Ishikawa (cell line): Measurements from ENCODE around the gene IQCF5.

Source experiments
- CEBPB ChIP-seq: IDR thresholded peaks from 2 replicates; pipeline ENCODE4 v1.6.1; 2012
- CREB1 ChIP-seq: IDR thresholded peaks from 2 replicates; pipeline ENCODE4 v1.6.1; 2012; ENCODE audit warnings: low read depth
- EGR1 ChIP-seq: IDR thresholded peaks from 2 replicates; pipeline ENCODE4 v1.6.1; 2012
- EP300 ChIP-seq: IDR thresholded peaks from 2 replicates; pipeline ENCODE4 v1.6.1; 2012; ENCODE audit warnings: borderline replicate concordance
- FOXM1 ChIP-seq: IDR thresholded peaks from 2 replicates; pipeline ENCODE4 v1.6.1; 2012; ENCODE audit warnings: low read depth, borderline replicate concordance
- NFIC ChIP-seq: IDR thresholded peaks from 2 replicates; pipeline ENCODE4 v1.6.1; 2012
- RAD21 ChIP-seq: IDR thresholded peaks from 2 replicates; pipeline ENCODE4 v1.6.1; 2012; ENCODE audit warnings: low read depth
- TAF1 ChIP-seq: IDR thresholded peaks from 2 replicates; pipeline ENCODE4 v1.6.1; 2012; ENCODE audit warnings: low read depth, mild to moderate bottlenecking
- TCF12 ChIP-seq: IDR thresholded peaks from 2 replicates; pipeline ENCODE4 v1.6.1; 2012; ENCODE audit warnings: low read depth
- TEAD4 ChIP-seq: IDR thresholded peaks from 2 replicates; pipeline ENCODE4 v1.6.1; 2012
- YY1 ChIP-seq: IDR thresholded peaks from 2 replicates; pipeline ENCODE4 v1.6.1; 2012; ENCODE audit warnings: low read depth
- ZBTB7A ChIP-seq: IDR thresholded peaks from 2 replicates; pipeline ENCODE4 v1.6.1; 2012; ENCODE audit warnings: low read depth
- TF ChIP-seq, protein P1 (sequence below): IDR thresholded peaks from 2 replicates; pipeline ENCODE4 v1.6.1; 2012; ENCODE audit warnings: low read depth, mild to moderate bottlenecking
- TF ChIP-seq, protein P2 (sequence below): IDR thresholded peaks from 2 replicates; pipeline ENCODE4 v1.6.1; 2012

DNA sequence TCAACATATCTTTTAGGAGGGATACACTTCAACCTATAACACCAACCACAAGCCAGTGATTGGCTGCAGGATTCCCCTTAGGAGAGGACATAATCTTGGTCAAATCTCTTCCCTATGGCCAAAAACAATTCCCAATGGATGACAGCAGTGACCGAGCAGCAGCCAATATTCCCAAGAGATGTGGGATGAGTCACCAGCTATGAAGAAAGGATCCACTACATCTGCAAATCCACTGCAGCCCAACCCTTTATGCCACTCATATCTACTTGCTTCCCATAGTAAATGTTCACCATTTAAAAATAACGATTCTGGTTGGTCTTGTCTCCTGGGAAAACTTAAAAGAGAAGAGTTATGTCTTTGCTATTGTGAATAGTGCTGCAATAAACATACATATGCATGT lies 4.5 kb upstream of the IQCF5 start:
- TF ChIP-seq TCF12, result no peak
- TF ChIP-seq RAD21, result no peak
- no peak for TF ChIP-seq YY1
- TF ChIP-seq NFIC, result no peak
- TF ChIP-seq, protein P1, sequence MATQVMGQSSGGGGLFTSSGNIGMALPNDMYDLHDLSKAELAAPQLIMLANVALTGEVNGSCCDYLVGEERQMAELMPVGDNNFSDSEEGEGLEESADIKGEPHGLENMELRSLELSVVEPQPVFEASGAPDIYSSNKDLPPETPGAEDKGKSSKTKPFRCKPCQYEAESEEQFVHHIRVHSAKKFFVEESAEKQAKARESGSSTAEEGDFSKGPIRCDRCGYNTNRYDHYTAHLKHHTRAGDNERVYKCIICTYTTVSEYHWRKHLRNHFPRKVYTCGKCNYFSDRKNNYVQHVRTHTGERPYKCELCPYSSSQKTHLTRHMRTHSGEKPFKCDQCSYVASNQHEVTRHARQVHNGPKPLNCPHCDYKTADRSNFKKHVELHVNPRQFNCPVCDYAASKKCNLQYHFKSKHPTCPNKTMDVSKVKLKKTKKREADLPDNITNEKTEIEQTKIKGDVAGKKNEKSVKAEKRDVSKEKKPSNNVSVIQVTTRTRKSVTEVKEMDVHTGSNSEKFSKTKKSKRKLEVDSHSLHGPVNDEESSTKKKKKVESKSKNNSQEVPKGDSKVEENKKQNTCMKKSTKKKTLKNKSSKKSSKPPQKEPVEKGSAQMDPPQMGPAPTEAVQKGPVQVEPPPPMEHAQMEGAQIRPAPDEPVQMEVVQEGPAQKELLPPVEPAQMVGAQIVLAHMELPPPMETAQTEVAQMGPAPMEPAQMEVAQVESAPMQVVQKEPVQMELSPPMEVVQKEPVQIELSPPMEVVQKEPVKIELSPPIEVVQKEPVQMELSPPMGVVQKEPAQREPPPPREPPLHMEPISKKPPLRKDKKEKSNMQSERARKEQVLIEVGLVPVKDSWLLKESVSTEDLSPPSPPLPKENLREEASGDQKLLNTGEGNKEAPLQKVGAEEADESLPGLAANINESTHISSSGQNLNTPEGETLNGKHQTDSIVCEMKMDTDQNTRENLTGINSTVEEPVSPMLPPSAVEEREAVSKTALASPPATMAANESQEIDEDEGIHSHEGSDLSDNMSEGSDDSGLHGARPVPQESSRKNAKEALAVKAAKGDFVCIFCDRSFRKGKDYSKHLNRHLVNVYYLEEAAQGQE, result no peak
- no peak for TF ChIP-seq EGR1
- TF ChIP-seq CREB1, result no peak
- TF ChIP-seq, protein P2, sequence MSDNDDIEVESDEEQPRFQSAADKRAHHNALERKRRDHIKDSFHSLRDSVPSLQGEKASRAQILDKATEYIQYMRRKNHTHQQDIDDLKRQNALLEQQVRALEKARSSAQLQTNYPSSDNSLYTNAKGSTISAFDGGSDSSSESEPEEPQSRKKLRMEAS, result no peak
- TF ChIP-seq TAF1, result no peak
- TF ChIP-seq ZBTB7A, result no peak
- no peak for TF ChIP-seq FOXM1
- TF ChIP-seq TEAD4, result no peak
- TF ChIP-seq CEBPB, result no peak
- no peak for TF ChIP-seq EP300
